HepG2 (cell line): ENCODE results near the gene ZFYVE28. TPM values are rescaled to one million over a fixed set of nuclear protein-coding genes. Genes with fewer than 3 reads are reported as not detected.

Experiments
- ELF4 ChIP-seq: sonication (generic); formaldehyde crosslinking; IDR thresholded peaks from 2 replicates; pipeline ENCODE4 v1.5.0; 2020; ENCODE audit warnings: missing genetic modification reagents, mild to moderate bottlenecking, moderate library complexity, borderline replicate concordance
- FOXO1 ChIP-seq: sonication (generic); formaldehyde crosslinking; IDR thresholded peaks from 2 replicates; pipeline ENCODE4 v1.4.0; 2020; ENCODE audit warnings: missing genetic modification reagents
- MBD4 ChIP-seq: IDR thresholded peaks from 2 replicates; pipeline ENCODE4 v1.6.1; 2012; ENCODE audit warnings: low read length, inconsistent platforms, borderline replicate concordance
- MNT ChIP-seq: fragments of 450-650 bp; IDR thresholded peaks from 2 replicates; pipeline ENCODE4 v1.6.1; 2016
- MYC ChIP-seq: sonication (generic); formaldehyde crosslinking; IDR thresholded peaks from 2 replicates; pipeline ENCODE4 v1.9.0; 2021; ENCODE audit warnings: missing genetic modification reagents, borderline replicate concordance
- PHF5A ChIP-seq: IDR thresholded peaks from one replicate; pipeline ENCODE4 v1.6.1; 2018; ENCODE audit warnings: low read depth, missing genetic modification reagents; ENCODE audit not compliant: unreplicated experiment
- RBFOX2 ChIP-seq: fragments of 200-400 bp; formaldehyde crosslinking; IDR thresholded peaks from 2 replicates; pipeline ENCODE4 v1.6.1; 2017; ENCODE audit warnings: low read depth, mild to moderate bottlenecking, low read length
- SMARCC2 ChIP-seq: fragments of 450-650 bp; IDR thresholded peaks from 2 replicates; pipeline ENCODE4 v1.6.1; 2017; ENCODE audit warnings: antibody characterized with exemption, mild to moderate bottlenecking
- TCF7 ChIP-seq: sonication (generic); IDR thresholded peaks from 2 replicates; pipeline ENCODE4 v1.6.1; 2016; ENCODE audit warnings: antibody characterized with exemption, low read depth
- THAP8 ChIP-seq: sonication (generic); formaldehyde crosslinking; IDR thresholded peaks from 2 replicates; pipeline ENCODE4 v1.5.1; 2020; ENCODE audit warnings: missing genetic modification reagents, mild to moderate bottlenecking, borderline replicate concordance
- ZNF280B ChIP-seq: sonication (generic); formaldehyde crosslinking; IDR thresholded peaks from 2 replicates; pipeline ENCODE4 v1.5.0; 2020; ENCODE audit warnings: missing genetic modification reagents, mild to moderate bottlenecking, borderline replicate concordance
- ZNF546 ChIP-seq: sonication (generic); formaldehyde crosslinking; conservative IDR thresholded peaks from 2 replicates; pipeline ENCODE4 v1.8.1; 2023; ENCODE audit warnings: mild to moderate bottlenecking, missing genetic modification reagents
- ZNF83 ChIP-seq: sonication (generic); formaldehyde crosslinking; IDR thresholded peaks from 2 replicates; pipeline ENCODE4 v1.4.0; 2020; ENCODE audit warnings: missing genetic modification reagents, mild to moderate bottlenecking, borderline replicate concordance
- ZSCAN31 ChIP-seq: sonication (generic); formaldehyde crosslinking; IDR thresholded peaks from 2 replicates; pipeline ENCODE4 v1.5.0; 2020; ENCODE audit warnings: low read depth, mild to moderate bottlenecking, missing genetic modification reagents
- polyA plus RNA-seq, 8 experiments: library from polyadenylated mRNA; depleted of rRNA in 3 of 8; stranded (reverse) in 7 of 8; unstranded in 1 of 8; fragments of >200 nt; fragmentation: Illumina TruSeq in 4 of 8; extraction: Trizol in 4 of 8; gene quantifications; 2 replicates each; pipeline versions ENCODE4 v1.2.1 to v1.2.3, GENCODE V29; 2011 to 2016; ENCODE audit warnings: low read depth in 4 of 8, missing spikeins in 1 of 8, mixed read lengths in 1 of 8; ENCODE audit not compliant: insufficient read depth in 1 of 8
- total RNA-seq, 5 experiments: library from RNA; depleted of rRNA; stranded (reverse); fragments of >200 nt; fragmentation: Illumina TruSeq; extraction: Trizol; gene quantifications; 2 replicates each; pipeline ENCODE4 v1.2.3, GENCODE V29; 2016; ENCODE audit warnings: low read depth in 1 of 5
- TF ChIP-seq, protein P1 (sequence below): sonication (generic); formaldehyde crosslinking; IDR thresholded peaks from 2 replicates; pipeline ENCODE4 v1.5.0; 2020; ENCODE audit warnings: mild to moderate bottlenecking, missing genetic modification reagents, borderline replicate concordance
- TF ChIP-seq, protein P2 (sequence below): sonication (generic); formaldehyde crosslinking; IDR thresholded peaks from 2 replicates; pipeline ENCODE4 v1.9.0; 2021; ENCODE audit warnings: missing genetic modification reagents, borderline replicate concordance

ZFYVE28 gene
- total and polyA plus RNA-seq, 2 of the 13 experiments (the other 11 are each of a cell fraction or from before 2014, with no cell fraction given) = 0.12 to 0.22 TPM

GRCh38 chr4:2261110-2261852 is 157.2 kb downstream of the ZFYVE28 start (continued):
- no peak for TF ChIP-seq TCF7
- TF ChIP-seq ZNF546 (CRISPR knock-in tag) = no peak
- TF ChIP-seq, protein P1, sequence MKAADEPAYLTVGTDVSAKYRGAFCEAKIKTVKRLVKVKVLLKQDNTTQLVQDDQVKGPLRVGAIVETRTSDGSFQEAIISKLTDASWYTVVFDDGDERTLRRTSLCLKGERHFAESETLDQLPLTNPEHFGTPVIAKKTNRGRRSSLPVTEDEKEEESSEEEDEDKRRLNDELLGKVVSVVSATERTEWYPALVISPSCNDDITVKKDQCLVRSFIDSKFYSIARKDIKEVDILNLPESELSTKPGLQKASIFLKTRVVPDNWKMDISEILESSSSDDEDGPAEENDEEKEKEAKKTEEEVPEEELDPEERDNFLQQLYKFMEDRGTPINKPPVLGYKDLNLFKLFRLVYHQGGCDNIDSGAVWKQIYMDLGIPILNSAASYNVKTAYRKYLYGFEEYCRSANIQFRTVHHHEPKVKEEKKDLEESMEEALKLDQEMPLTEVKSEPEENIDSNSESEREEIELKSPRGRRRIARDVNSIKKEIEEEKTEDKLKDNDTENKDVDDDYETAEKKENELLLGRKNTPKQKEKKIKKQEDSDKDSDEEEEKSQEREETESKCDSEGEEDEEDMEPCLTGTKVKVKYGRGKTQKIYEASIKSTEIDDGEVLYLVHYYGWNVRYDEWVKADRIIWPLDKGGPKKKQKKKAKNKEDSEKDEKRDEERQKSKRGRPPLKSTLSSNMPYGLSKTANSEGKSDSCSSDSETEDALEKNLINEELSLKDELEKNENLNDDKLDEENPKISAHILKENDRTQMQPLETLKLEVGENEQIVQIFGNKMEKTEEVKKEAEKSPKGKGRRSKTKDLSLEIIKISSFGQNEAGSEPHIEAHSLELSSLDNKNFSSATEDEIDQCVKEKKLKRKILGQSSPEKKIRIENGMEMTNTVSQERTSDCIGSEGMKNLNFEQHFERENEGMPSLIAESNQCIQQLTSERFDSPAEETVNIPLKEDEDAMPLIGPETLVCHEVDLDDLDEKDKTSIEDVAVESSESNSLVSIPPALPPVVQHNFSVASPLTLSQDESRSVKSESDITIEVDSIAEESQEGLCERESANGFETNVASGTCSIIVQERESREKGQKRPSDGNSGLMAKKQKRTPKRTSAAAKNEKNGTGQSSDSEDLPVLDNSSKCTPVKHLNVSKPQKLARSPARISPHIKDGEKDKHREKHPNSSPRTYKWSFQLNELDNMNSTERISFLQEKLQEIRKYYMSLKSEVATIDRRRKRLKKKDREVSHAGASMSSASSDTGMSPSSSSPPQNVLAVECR (CRISPR knock-in tag) = peak; percentile 56; the same call in 1 of the 2 replicates
- no peak for TF ChIP-seq ZNF83 (CRISPR knock-in tag)
- no peak for TF ChIP-seq PHF5A (CRISPR knock-in tag)
- TF ChIP-seq, protein P2, sequence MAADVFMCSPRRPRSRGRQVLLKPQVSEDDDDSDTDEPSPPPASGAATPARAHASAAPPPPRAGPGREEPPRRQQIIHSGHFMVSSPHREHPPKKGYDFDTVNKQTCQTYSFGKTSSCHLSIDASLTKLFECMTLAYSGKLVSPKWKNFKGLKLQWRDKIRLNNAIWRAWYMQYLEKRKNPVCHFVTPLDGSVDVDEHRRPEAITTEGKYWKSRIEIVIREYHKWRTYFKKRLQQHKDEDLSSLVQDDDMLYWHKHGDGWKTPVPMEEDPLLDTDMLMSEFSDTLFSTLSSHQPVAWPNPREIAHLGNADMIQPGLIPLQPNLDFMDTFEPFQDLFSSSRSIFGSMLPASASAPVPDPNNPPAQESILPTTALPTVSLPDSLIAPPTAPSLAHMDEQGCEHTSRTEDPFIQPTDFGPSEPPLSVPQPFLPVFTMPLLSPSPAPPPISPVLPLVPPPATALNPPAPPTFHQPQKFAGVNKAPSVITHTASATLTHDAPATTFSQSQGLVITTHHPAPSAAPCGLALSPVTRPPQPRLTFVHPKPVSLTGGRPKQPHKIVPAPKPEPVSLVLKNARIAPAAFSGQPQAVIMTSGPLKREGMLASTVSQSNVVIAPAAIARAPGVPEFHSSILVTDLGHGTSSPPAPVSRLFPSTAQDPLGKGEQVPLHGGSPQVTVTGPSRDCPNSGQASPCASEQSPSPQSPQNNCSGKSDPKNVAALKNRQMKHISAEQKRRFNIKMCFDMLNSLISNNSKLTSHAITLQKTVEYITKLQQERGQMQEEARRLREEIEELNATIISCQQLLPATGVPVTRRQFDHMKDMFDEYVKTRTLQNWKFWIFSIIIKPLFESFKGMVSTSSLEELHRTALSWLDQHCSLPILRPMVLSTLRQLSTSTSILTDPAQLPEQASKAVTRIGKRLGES (CRISPR knock-in tag) = no peak
- no peak for TF ChIP-seq MBD4
- TF ChIP-seq THAP8 (CRISPR knock-in tag) = no peak
- TF ChIP-seq SMARCC2 = no peak
- TF ChIP-seq ZNF280B (CRISPR knock-in tag) = no peak
- 0 out of 2 replicates have a peak, but pooled peaks have one; percentile 12 for TF ChIP-seq MYC (CRISPR knock-in tag)
- peak; percentile 8; the same call in 1 of the 2 replicates for TF ChIP-seq FOXO1 (CRISPR knock-in tag)
- no peak for TF ChIP-seq ELF4 (CRISPR knock-in tag)
- 0 out of 2 replicates have a peak, but pooled peaks have one; percentile 49 for TF ChIP-seq RBFOX2
- 0 out of 2 replicates have a peak, but pooled peaks have one; percentile 16 for TF ChIP-seq MNT
- 0 out of 2 replicates have a peak, but pooled peaks have one; percentile 29 for TF ChIP-seq ZSCAN31 (CRISPR knock-in tag)
